ENCODE data around the gene APIP.

GRCh38 chr11:34886609-34887008, 29.6 kb downstream of the APIP start:
- TF ChIP-seq PBX3 (CRISPR knock-in tag; IDR thresholded peaks at IDR 0.05) (no peak), CTCF (tag by site-specific recombination; IDR thresholded peaks at IDR 0.05) (no peak), REST (tag by site-specific recombination; IDR thresholded peaks at IDR 0.05) (no peak), ZNF362 (tag by site-specific recombination; IDR thresholded peaks at IDR 0.05) (no peak), ZNF692 (tag by site-specific recombination; IDR thresholded peaks at IDR 0.05) (no peak), ZNF529 (tag by site-specific recombination; IDR thresholded peaks at IDR 0.05; ENCODE audit: insufficient replicate concordance) (no peak), ZBTB21 (tag by site-specific recombination; IDR thresholded peaks at IDR 0.05) (no peak), ZNF18 (tag by site-specific recombination; IDR thresholded peaks at IDR 0.05) (no peak), BCL11A (tag by site-specific recombination; IDR thresholded peaks at IDR 0.05; ENCODE audit: low read depth) (no peak), ZNF423 (tag by site-specific recombination; IDR thresholded peaks at IDR 0.05) (no peak)
